Measurements from ENCODE around the gene SSNA1.
A peak's percentile ranks its signal among the peaks of the same experiment; 100 is the strongest.

SSNA1 gene

GRCh38 chr9:137184881-137185660, 3.4 kb upstream of the SSNA1 start:
- no peak for DNase-seq

GRCh38 chr9:137185921-137186320, 2.6 kb upstream of the SSNA1 start:
- DNase-seq: no peak

- no peak for DNase-seq
Measured at GRCh38 chr9:137186385-137186784, 2.1 kb upstream of the SSNA1 start.

GRCh38 chr9:137187386-137187785, 1.1 kb upstream of the SSNA1 start:
- DNase-seq: no peak

- DNase-seq: no peak
Measured at GRCh38 chr9:137188086-137188489, 388 bp upstream of the SSNA1 start.

GRCh38 chr9:137189297-137190295, 1.1 kb downstream of the SSNA1 start:
- DNase-seq: no peak

GRCh38 chr9:137190315-137190856, 1.9 kb downstream of the SSNA1 start:
- DNase-seq: no peak

GRCh38 chr9:137191245-137191644, 2.8 kb downstream of the SSNA1 start:
- no peak for DNase-seq

- DNase-seq: no peak
Measured at GRCh38 chr9:137191691-137192447, 3.4 kb downstream of the SSNA1 start.

GRCh38 chr9:137192448-137192780, 3.9 kb downstream of the SSNA1 start:
- no peak for DNase-seq

- no peak for DNase-seq
Measured at GRCh38 chr9:137192859-137193258, 4.4 kb downstream of the SSNA1 start.

- no peak for DNase-seq
Measured at GRCh38 chr9:137193771-137194170, 5.3 kb downstream of the SSNA1 start.

GRCh38 chr9:137194388-137194787, 5.9 kb downstream of the SSNA1 start:
- no peak for DNase-seq

- DNase-seq: no peak
Measured at GRCh38 chr9:137194909-137195308, 6.4 kb downstream of the SSNA1 start.

- DNase-seq: no peak
Measured at GRCh38 chr9:137195525-137196220, 7.2 kb downstream of the SSNA1 start.

GRCh38 chr9:137198051-137198901, 9.8 kb downstream of the SSNA1 start:
- DNase-seq: no peak

GRCh38 chr9:137198902-137199283, 10.4 kb downstream of the SSNA1 start:
- DNase-seq: no peak

- no peak for DNase-seq
Measured at GRCh38 chr9:137199411-137200121, 11.1 kb downstream of the SSNA1 start.

- DNase-seq: peak; percentile 92
Measured at GRCh38 chr9:137200311-137201204, 12.1 kb downstream of the SSNA1 start, which contains the start of gene TPRN. TSS of gene TPRN (minus strand) at chr9:137200741. CDS start at chr9:137200711, 30 bp downstream.
